WI38 (cell line): Measurements from ENCODE around the gene USP32.
"Not testable (repeated sequence)": the region's sequence is repeated elsewhere in the genome, so short reads cannot be mapped to it uniquely, and the experiment has no call there.

Source experiments
- H3K4me3 ChIP-seq: 2 replicates; pipeline ENCODE4 v1.5.1; 2011; ENCODE audit warnings: low read depth, mild to moderate bottlenecking, control low read depth, low read length
- CTCF ChIP-seq: IDR thresholded peaks from 2 replicates; pipeline ENCODE4 v1.5.1; 2012; ENCODE audit warnings: low read depth, mild to moderate bottlenecking, control low read depth, low read length

Gene USP32

GRCh38 chr17:60352071-60352470 lies 39.9 kb downstream of the USP32 start:
- H3K4me3 ChIP-seq: no peak overlapping the region
- no peak for TF ChIP-seq CTCF

GRCh38 chr17:60351012-60351695 lies 40.8 kb downstream of the USP32 start:
- TF ChIP-seq CTCF: no peak
- H3K4me3 ChIP-seq: no peak overlapping the region

GRCh38 chr17:60348616-60349015 lies 43.3 kb downstream of the USP32 start:
- TF ChIP-seq CTCF: no peak
- H3K4me3 ChIP-seq: no peak overlapping the region

- TF ChIP-seq CTCF: no peak
- H3K4me3 ChIP-seq: no peak overlapping the region
Observed at GRCh38 chr17:60345233-60345632, 46.7 kb downstream of the USP32 start.

- H3K4me3 ChIP-seq: not testable (repeated sequence)
Observed at GRCh38 chr17:60342492-60342891, 49.4 kb downstream of the USP32 start.

GRCh38 chr17:60335289-60335688 lies 56.6 kb downstream of the USP32 start:
- H3K4me3 ChIP-seq: no peak overlapping the region
- no peak for TF ChIP-seq CTCF

GRCh38 chr17:60333628-60334031 lies 58.3 kb downstream of the USP32 start:
- no peak for TF ChIP-seq CTCF
- H3K4me3 ChIP-seq: no peak overlapping the region

- not testable (repeated sequence) for H3K4me3 ChIP-seq
Observed at GRCh38 chr17:60333072-60333471, 58.9 kb downstream of the USP32 start.
